ENCODE data around the gene PTPRM. TPM values are rescaled to one million over a fixed set of nuclear protein-coding genes. Genes with fewer than 3 reads are reported as not detected.

PTPRM gene
- total and polyA plus RNA-seq, 2 of the 4 experiments (the other 2 are of a cell fraction), result 28.3 to 51.2 TPM

DNA sequence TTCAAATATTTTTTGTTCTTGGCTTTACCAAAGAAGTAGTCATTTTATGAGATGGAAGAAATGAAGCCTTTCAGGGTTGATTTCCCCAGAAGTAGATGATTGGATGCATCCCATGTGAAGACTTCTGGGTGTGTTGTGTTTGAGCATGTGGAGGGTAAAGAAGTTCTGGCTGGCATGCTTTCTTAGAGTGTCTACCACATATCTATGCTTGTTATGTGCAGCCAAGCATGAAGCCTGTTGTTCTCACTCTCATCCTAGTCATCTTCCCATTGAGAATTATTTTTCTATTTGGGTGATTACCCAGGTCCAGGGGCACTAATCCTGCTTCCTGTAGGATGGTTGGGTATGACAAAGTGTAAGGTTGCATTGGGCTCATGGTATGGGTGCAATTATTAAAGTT, 472.9 kb downstream of the PTPRM start:
- H2AK5ac ChIP-seq (ENCODE audit: low read depth, low read length), result no peak overlapping the region
- no TSS peak for BruUV-seq (replicated peaks)
- no peak overlapping the region for H3K4me2 ChIP-seq (ENCODE audit: low read depth, low read length)
- no peak overlapping the region for H3K4me3 ChIP-seq (ENCODE audit: insufficient read depth, low read depth, low read length)
- H3K36me3 ChIP-seq (ENCODE audit: control insufficient read depth, insufficient read depth, low read length), result no peaks in the 10 kb centered on the region
- H4K20me1 ChIP-seq (ENCODE audit: insufficient read depth, low read length), result no peaks in the 10 kb centered on the region; the same call in 1 of the 2 replicates
- 0 out of 2 replicates have a peak, but pooled peaks cover 2% of the 10 kb centered on the region for H3K9me1 ChIP-seq (ENCODE audit: insufficient read depth, low read length)
- TF ChIP-seq CHD1 (IDR thresholded peaks at IDR 0.05; ENCODE audit: low read depth, low read length) (no peak), RAD21 (IDR thresholded peaks at IDR 0.05; ENCODE audit: low read length) (no peak), MXI1 (IDR thresholded peaks at IDR 0.05; ENCODE audit: borderline replicate concordance, low read depth, low read length) (no peak), NFE2L2 (IDR thresholded peaks at IDR 0.05; ENCODE audit: low read depth, low read length) (no peak), BHLHE40 (IDR thresholded peaks at IDR 0.05; ENCODE audit: low read depth, low read length) (no peak), FOS (IDR thresholded peaks at IDR 0.05; ENCODE audit: low read depth, low read length) (no peak), CEBPB (IDR thresholded peaks at IDR 0.05; ENCODE audit: low read depth, low read length) (no peak), RFX5 (IDR thresholded peaks at IDR 0.05; ENCODE audit: low read depth, low read length) (no peak), RCOR1 (IDR thresholded peaks at IDR 0.05; ENCODE audit: insufficient replicate concordance, low read length) (no peak)
- TF ChIP-seq, protein P1, sequence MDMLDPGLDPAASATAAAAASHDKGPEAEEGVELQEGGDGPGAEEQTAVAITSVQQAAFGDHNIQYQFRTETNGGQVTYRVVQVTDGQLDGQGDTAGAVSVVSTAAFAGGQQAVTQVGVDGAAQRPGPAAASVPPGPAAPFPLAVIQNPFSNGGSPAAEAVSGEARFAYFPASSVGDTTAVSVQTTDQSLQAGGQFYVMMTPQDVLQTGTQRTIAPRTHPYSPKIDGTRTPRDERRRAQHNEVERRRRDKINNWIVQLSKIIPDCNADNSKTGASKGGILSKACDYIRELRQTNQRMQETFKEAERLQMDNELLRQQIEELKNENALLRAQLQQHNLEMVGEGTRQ (IDR thresholded peaks at IDR 0.05; ENCODE audit: low read depth, low read length), result no peak
- TF ChIP-seq, protein P2, sequence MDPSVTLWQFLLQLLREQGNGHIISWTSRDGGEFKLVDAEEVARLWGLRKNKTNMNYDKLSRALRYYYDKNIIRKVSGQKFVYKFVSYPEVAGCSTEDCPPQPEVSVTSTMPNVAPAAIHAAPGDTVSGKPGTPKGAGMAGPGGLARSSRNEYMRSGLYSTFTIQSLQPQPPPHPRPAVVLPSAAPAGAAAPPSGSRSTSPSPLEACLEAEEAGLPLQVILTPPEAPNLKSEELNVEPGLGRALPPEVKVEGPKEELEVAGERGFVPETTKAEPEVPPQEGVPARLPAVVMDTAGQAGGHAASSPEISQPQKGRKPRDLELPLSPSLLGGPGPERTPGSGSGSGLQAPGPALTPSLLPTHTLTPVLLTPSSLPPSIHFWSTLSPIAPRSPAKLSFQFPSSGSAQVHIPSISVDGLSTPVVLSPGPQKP (IDR thresholded peaks at IDR 0.05; ENCODE audit: borderline replicate concordance, low read depth, low read length), result no peak
- TF ChIP-seq, protein P3, sequence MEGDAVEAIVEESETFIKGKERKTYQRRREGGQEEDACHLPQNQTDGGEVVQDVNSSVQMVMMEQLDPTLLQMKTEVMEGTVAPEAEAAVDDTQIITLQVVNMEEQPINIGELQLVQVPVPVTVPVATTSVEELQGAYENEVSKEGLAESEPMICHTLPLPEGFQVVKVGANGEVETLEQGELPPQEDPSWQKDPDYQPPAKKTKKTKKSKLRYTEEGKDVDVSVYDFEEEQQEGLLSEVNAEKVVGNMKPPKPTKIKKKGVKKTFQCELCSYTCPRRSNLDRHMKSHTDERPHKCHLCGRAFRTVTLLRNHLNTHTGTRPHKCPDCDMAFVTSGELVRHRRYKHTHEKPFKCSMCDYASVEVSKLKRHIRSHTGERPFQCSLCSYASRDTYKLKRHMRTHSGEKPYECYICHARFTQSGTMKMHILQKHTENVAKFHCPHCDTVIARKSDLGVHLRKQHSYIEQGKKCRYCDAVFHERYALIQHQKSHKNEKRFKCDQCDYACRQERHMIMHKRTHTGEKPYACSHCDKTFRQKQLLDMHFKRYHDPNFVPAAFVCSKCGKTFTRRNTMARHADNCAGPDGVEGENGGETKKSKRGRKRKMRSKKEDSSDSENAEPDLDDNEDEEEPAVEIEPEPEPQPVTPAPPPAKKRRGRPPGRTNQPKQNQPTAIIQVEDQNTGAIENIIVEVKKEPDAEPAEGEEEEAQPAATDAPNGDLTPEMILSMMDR (conservative IDR thresholded peaks at IDR 0.05; ENCODE audit: low read depth, low read length), result no peak
- ATAC-seq (ENCODE audit: low read depth) (no peak), DNase-seq (no peak)
- H3K14ac ChIP-seq (replicated peaks; ENCODE audit: low read depth, low read length), result no peak overlapping the region
- H2BK5ac ChIP-seq (ENCODE audit: low read depth, low read length, poor library complexity, severe bottlenecking), result no peak overlapping the region
- H3K23ac ChIP-seq (ENCODE audit: low read depth, low read length), result no peak overlapping the region
- peaks cover 0 to 12% of the 10 kb centered on the region in 2 experiments; a peak in 3 of 4 replicates for H3K79me1 ChIP-seq (ENCODE audit: low read depth in 1 of 2, low read length in 2 of 2)
- H4K91ac ChIP-seq (ENCODE audit: insufficient read depth, low read depth, low read length), result no peak overlapping the region
- CTCF ChIA-PET, result no interaction called here
- intact Hi-C loops (cut with micrococcal nuclease), result no loop called here
- dilution Hi-C loops (cut with HindIII; ENCODE audit: low sequenced_read_pairs, unreplicated experiment), result no loop called here
- no peaks in the 10 kb centered on the region for H3K9me3 ChIP-seq (ENCODE audit: control insufficient read depth, insufficient read depth, low read length)
- H4K5ac ChIP-seq (ENCODE audit: low read depth, low read length), result no peak overlapping the region
- POLR2A ChIA-PET (ENCODE audit: unreplicated experiment), result no interaction called here
- no peak overlapping the region for H2BK20ac ChIP-seq (ENCODE audit: low read depth, low read length)
- in situ Hi-C loops (cut with MboI; ENCODE audit: low sequenced_read_pairs), result no loop called here
- no peak overlapping the region for H4K8ac ChIP-seq (ENCODE audit: low read depth in 2 of 2, low read length in 2 of 2)
- H3K27me3 ChIP-seq (ENCODE audit: control insufficient read depth, insufficient read depth, low read length), result no peaks in the 10 kb centered on the region
- H3K18ac ChIP-seq (ENCODE audit: low read depth, low read length), result no peak overlapping the region
- no peak overlapping the region for H3K4ac ChIP-seq (ENCODE audit: low read depth, low read length)
- H3K4me1 ChIP-seq (ENCODE audit: control insufficient read depth, insufficient read depth, low read length), result no peaks in the 10 kb centered on the region
- H3K9ac ChIP-seq (ENCODE audit: low read depth, low read length), result no peak overlapping the region
- no peak overlapping the region for H3K56ac ChIP-seq (ENCODE audit: extremely low read depth, insufficient read depth, low read length)
- no peak overlapping the region for H3K27ac ChIP-seq (ENCODE audit: insufficient read depth, low read length)
- no peak overlapping the region for H2AK9ac ChIP-seq (replicated peaks; ENCODE audit: low read depth, low read length, poor library complexity)
- H2BK120ac ChIP-seq (ENCODE audit: low read depth, low read length), result no peak overlapping the region
- H2AFZ ChIP-seq (replicated peaks; ENCODE audit: low read length, poor library complexity), result no peak overlapping the region
- no peak overlapping the region for H2BK15ac ChIP-seq (ENCODE audit: low read depth, low read length)
